ENCODE data around the gene LEKR1.

Gene LEKR1

GRCh38 chr3:156987946-156988345, 161.8 kb downstream of the LEKR1 start:
- DNase-seq: no peak

GRCh38 chr3:156997351-156997750, 171.2 kb downstream of the LEKR1 start:
- DNase-seq: no peak

DNA sequence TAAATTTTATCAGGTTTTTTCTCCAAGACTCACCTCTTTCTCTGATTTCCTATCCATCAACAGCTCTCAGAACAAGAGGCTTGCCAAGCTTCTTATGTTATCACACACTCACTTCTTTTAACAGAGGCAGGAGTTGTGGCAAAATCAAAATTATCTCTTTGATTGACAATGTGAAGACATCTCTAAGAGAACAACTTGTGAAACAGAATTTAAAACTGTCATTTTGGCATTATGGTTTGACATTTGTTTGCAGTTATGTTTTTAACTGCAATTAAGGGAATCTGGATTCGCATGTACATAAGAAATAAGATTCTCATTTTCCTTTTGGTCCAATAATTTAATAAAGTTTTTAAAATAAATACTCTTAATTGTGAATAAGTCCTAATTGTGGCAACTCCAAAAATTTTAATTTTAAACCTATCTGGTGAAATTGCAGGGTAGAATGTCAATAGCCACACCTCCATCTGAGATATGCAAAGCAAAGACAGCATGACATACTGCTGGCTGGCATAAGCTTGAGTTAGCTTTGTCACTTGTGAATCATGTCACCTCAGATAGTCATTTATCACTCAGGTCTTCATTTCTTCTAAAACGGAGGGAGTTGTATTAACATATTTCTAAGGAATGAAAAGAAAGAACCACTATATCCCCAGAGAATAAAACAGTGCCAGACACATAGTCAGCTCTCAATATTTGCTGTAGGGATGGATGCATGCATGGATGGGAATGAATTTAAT, 175.2 kb downstream of the LEKR1 start:
- no peak for DNase-seq

DNA sequence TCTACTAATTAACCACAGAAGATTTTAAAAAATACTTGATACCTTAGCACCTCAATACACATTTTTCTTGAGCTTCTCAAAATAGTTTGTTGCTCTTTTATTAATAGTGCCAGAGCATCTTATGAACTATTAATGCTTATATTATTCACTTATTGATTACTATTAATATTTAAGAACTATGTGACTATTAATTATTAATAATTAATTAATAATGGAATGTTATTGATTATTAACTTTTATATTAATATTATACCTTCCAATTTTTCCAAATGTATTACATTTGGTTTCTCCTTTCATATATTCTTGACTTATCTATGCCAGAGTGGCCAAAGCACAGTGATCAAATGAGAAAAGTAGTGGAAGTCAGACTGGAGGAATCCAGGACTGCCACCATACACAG, 195.5 kb downstream of the LEKR1 start:
- DNase-seq: no peak

- no peak for DNase-seq
Measured at GRCh38 chr3:157023226-157023625, 197.1 kb downstream of the LEKR1 start.

DNA sequence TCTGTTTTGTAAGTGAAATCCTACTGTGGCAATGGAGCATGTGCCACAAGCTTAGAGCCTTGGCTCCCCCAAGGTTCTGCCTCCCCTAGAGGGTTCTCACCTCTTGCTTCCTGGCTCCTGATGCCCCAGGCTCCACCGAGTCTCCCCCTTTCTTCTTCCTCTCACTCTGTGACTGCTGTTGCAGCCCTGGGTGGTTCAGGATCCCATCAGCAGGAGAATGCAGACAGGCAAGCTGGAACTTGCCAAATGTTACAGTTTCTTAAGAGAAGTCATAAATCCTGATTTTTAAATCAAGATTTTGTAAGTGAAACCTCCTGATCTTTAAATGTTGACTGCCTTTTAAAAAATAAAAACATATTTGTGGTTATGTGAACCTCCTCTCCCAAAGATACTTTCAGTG, 199.9 kb downstream of the LEKR1 start:
- DNase-seq: no peak

- DNase-seq: no peak
Measured at GRCh38 chr3:157027861-157028745, 201.9 kb downstream of the LEKR1 start.

DNA sequence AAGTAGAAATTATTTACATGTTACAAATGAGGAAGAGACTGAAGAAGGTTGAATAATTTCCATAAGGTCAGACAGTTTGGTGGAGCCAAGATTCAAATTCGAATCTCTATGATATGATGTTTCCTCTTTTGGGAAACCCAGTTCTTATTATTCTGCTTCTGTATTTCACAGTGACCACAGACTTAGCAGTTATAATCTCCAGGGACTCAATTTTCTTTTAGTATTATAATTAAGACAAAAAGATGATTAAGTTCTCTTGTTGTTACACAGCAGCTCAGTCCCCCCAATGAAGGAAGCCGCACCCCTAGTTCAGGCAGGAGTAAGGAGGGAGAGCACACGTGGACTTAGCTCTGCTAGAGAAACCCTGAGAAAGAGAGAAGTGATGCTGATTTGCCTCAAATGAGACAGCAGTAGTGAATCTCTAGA, 203.2 kb downstream of the LEKR1 start:
- no peak for DNase-seq

DNA sequence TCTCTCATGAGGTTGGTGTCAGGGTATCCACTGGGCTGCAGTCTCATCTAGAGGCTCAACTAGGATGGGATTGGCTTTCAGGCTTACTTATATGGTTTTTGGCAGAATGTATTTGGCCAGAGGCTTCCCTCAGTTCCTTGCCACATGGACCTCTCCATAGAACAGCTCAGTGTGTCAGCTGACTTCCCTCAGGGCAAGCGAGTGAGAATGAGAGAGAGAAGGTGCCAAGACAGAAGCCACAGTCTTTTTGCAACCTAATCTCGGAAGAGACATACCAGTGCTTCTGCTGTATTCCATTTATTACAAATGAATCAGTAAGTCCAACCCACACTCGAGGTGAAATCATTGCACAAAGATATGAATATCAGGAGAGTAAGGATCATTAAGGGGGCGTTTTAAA, 204.6 kb downstream of the LEKR1 start:
- no peak for DNase-seq

- DNase-seq: no peak
Measured at GRCh38 chr3:157033001-157033400, 206.8 kb downstream of the LEKR1 start.

GRCh38 chr3:157040456-157040855, 214.3 kb downstream of the LEKR1 start:
- no peak for DNase-seq

DNA sequence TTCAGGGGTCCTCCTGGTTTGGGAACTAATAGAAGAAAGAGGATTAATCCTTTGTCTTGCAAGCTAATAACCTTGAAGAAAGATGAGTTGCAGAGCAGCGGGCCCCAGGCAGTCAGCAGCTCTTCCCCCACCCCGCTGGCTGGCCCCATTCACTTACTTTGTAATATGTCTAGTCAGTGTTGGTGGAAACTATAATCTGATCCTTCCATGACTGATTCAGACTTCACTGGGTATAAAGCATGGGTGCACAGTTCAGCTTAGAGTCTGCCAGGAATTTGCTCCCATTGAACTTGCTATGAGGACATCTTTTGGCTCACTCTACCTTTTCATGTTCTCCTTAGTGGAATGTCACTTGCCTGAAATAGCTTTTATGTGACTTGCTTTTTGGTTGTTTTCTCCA, 216.1 kb downstream of the LEKR1 start:
- DNase-seq: no peak

- DNase-seq: no peak
Measured at GRCh38 chr3:157043771-157044170, 217.6 kb downstream of the LEKR1 start.

DNA sequence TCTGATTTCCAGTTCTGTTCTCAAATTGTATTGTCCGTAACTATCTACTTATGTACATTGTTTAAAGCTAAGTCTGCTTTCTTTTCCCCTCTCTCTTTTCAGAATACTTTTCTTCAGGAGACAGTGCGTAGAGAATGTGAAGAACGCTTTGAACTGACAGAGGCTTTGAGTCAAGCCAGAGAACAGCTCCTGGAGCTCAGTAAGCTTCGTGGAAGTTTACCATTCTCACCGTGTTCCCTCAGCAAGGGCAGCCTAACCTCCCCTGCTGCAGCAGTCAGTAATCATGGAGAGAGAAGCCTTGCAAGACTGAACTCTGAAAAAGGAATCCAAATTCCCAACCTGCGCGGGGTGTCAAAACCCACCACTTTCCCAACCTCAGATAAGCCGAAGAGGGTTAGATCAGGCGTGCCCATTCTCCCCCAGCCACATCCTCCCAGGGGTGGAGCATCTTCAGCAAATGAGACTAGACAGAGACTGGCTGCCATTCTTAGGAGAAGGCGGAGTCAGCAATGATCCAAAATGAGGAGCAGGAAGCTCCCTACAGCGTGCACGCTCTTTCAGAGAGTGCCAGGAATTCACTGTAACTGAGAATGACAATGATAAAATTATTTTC, 219.2 kb downstream of the LEKR1 start:
- DNase-seq: no peak

DNA sequence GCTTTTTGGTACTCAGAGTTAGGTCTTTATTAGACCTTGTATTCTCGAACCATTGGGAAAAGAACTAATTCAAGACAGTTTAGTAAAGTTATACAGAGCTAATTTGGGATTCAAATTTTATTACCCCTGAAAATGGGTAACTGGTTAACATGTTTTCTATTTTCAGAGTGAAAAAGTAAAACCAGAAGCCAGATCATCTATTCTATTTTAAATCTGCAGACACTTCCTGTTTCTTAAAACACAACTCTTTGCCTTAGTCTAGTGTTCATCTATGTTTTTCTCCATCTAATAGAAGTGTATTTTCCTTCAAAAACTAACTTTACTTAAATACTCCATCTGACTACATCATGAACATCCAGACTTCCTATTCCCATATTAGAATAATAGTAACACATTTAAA, 220.4 kb downstream of the LEKR1 start:
- no peak for DNase-seq

DNA sequence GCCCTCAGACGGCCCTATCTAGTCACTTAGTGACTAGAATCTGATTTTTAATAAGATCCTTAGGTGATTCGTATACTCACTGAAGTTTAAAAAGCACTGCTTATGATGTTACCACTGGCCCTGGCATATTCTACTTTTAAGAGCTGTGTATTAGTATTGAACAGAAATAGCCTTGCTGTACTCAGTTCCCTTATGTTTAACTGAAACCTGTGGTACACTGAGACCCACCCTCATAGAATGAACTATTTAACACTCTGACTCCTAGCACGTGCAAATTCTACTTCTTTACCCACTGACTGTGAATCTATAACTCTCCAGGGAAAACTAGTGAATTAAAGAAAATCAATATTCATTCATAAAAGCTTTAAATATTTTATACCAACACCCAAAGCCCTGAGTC, 224.9 kb downstream of the LEKR1 start:
- no peak for DNase-seq

GRCh38 chr3:157051591-157051990, 225.4 kb downstream of the LEKR1 start:
- no peak for DNase-seq

DNA sequence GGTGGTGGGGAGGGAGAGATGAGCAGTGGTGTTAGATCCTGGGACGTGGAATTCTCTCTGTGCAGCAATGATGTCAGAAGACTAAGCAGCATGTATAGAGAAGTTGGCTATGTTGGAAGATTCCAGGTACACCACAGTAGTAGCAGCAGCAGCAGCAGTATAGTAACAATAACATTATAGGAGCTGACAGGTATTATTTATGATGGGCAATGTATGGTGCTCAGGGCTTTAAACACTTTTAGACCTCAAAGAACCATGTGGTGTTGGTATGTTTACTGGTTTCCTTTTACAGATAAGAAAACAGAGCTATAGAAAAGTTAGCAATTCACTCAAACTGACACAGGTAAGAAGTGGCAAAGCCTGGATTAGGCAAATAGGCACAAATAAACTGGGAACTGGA, 229.9 kb downstream of the LEKR1 start:
- no peak for DNase-seq

DNA sequence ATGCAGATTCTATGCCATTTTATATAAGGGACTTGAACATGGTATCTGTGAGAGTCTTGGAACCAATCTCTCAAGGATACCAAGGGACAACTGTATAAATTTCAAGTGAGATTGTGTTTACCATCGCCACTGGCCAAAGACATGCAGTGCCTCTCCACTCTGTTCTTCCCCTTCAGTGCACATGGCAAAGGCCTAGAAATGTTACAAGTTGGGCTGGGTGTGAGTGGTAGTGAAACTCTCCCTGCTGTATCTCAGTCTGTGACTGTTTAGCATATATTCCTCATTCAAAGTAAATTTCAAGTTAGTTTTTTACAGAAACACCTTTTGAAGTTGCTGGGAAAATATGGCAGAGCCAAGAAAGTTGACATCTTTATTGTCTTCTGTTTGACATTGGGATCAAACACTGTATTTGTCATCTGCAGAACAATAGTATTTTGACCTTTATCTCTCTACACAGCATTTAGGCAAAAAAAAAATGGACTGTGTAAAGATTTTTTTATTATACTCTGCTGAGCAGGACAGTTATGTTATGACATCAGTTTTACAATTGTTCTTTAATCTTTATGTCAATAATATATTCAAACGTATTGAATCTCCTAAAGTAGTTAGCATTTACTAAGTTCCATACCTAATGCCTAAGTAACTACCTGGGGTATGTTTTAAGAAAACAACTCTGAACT, 232.4 kb downstream of the LEKR1 start:
- DNase-seq: no peak

GRCh38 chr3:157059181-157059580, 233.0 kb downstream of the LEKR1 start:
- no peak for DNase-seq

- DNase-seq: no peak
Measured at GRCh38 chr3:157059661-157060060, 233.5 kb downstream of the LEKR1 start.

- no peak for DNase-seq
Measured at GRCh38 chr3:157061265-157061664, 235.1 kb downstream of the LEKR1 start.

DNA sequence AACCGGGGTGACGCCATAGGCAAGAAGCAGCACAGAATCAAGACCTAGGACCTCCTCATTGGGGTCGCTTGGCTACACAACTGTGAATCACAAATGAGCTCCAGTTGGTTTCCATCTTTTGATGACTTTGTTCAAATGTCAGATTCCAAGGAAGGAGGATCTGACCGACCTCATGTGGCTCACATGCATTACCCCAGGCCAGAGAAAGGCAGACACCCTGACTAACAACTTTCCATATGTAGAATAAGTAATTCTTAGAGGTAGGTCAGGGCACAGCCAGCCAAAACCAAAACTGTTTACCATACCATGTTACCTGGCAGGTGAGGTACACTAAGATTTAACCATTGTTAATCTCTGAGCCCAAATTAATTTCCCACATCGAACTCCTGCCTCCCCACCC, 237.3 kb downstream of the LEKR1 start:
- no peak for DNase-seq

Measured in activated naive CD4-positive, alpha-beta T cell (primary cell).